Measurements from ENCODE around the gene CASZ1. TPM values are rescaled to one million over a fixed set of nuclear protein-coding genes. Genes with fewer than 3 reads are reported as not detected.

CASZ1 gene
- total and polyA plus RNA-seq, 10 of the 15 experiments (the other 5 are each of a cell fraction or from before 2014, with no cell fraction given): 0.52 to 9.8 (median 3.7) TPM

GRCh38 chr1:10608690-10609089 lies 187.8 kb downstream of the CASZ1 start:
- ATAC-seq: no peak
- WGBS (ENCODE audit: insufficient coverage, insufficient replicate concordance, low lambda C conversion rate, missing lambda C conversion rate): 98% methylated on average over 2 of the region's 2 CpGs

More at GRCh38 chr1:10608690-10609089, 187.8 kb downstream of the CASZ1 start:
- DNase-seq (ENCODE audit: low read depth, low spot score) (no peak), FAIRE-seq (no peak)
- Histone ChIP-seq H3K9me3 (replicated peaks; ENCODE audit: control insufficient read depth, insufficient read depth, low read length) (no peaks in the 10 kb centered on the region), H4K20me1 (ENCODE audit: control insufficient read depth, insufficient read depth) (no peaks in the 10 kb centered on the region), H3K4me3 (no peak overlapping the region), H3K27me3 (replicated peaks in 1 of 2; ENCODE audit: control insufficient read depth in 2 of 2, insufficient read depth in 2 of 2, low read length in 1 of 2) (no peaks in the 10 kb centered on the region), H3K9ac (ENCODE audit: control insufficient read depth, insufficient read depth, low read length) (no peak overlapping the region), H3K4me2 (ENCODE audit: control insufficient read depth, insufficient read depth) (no peak overlapping the region), H2AFZ (ENCODE audit: control insufficient read depth, low read depth, low read length) (no peak overlapping the region), H3K27ac (ENCODE audit: control insufficient read depth, insufficient read depth) (no peak overlapping the region), H3K4me1 (ENCODE audit: control insufficient read depth, insufficient read depth, low read length) (no peaks in the 10 kb centered on the region), H3K79me2 (ENCODE audit: control insufficient read depth, insufficient read depth, low read length) (no peaks in the 10 kb centered on the region), H3K36me3 (ENCODE audit: control insufficient read depth in 2 of 2, insufficient read depth in 2 of 2, low read length in 1 of 2) (peaks cover 2 to 5% of the 10 kb centered on the region in 2 experiments; a peak in 1 of 4 replicates)
- RAD21 ChIA-PET (ENCODE audit: unreplicated experiment): no interaction called here
- no TSS peak for BruUV-seq (replicated peaks)
- POLR2A ChIA-PET: no interaction called here
- CTCF ChIA-PET: interaction anchor here (0.7 to 1.1 kb wide), 2 partner anchors 100 to 1057 kb away, joined by 3 read pairs; no protein-coding TSS in a partner anchor
- intact Hi-C loops (cut with micrococcal nuclease; ENCODE audit: unreplicated experiment): loop anchor here (10.0 kb wide), 1 partner anchor 104 kb away; no protein-coding TSS in a partner anchor
- SMC1A ChIA-PET (ENCODE audit: uncharacterized antibody, unreplicated experiment): interaction anchor here (0.7 to 1.4 kb wide), 2 partner anchors 92 to 102 kb away, joined by 3 read pairs; no protein-coding TSS in a partner anchor
- TF ChIP-seq JUNB (IDR thresholded peaks at IDR 0.05) (no peak), NBN (IDR thresholded peaks at IDR 0.05) (no peak), POLR2A (IDR thresholded peaks at IDR 0.05; ENCODE audit: low read depth, low read length) (no peak), ZBTB40 (IDR thresholded peaks at IDR 0.05; ENCODE audit: borderline replicate concordance) (no peak), HSF1 (IDR thresholded peaks at IDR 0.05; ENCODE audit: low read depth, low read length) (no peak), TARDBP (IDR thresholded peaks at IDR 0.05; ENCODE audit: borderline replicate concordance) (no peak), MYB (IDR thresholded peaks at IDR 0.05; ENCODE audit: borderline replicate concordance, low read depth, low read length) (no peak), PRDM15 (CRISPR knock-in tag; IDR thresholded peaks at IDR 0.05) (no peak), YY1 (IDR thresholded peaks at IDR 0.05; ENCODE audit: low read depth, low read length) (no peak), SRF (IDR thresholded peaks at IDR 0.05; ENCODE audit: low read depth in 2 of 2, low read length in 2 of 2) (no peak)
- in situ Hi-C loops (cut with MboI): no loop called here
